Pancreas (tissue), 10 donors: ENCODE measurements around the gene CCDC88C. TPM values are rescaled to one million over a fixed set of nuclear protein-coding genes. Genes with fewer than 3 reads are reported as not detected.
A peak's percentile ranks its signal among the peaks of the same experiment; 100 is the strongest.

ENCODE experiments used
- ATAC-seq, 4 donors: fragments of 200-7000 bp; cut with Tn5 transposase; one replicate each; pipeline versions ENCODE4 v1.8.0 to v1.9.1; 2020; ENCODE audit warnings: mild to moderate bottlenecking in 4 of 4, moderate library complexity in 4 of 4
- DNase-seq, 6 donors: peaks; one replicate each; pipeline ENCODE4 v3.0.0-alpha.2; 2020
- FAIRE-seq: peaks from 2 replicates; lab custom pipeline; 2012; peaks lifted over from hg19 to GRCh38; lab: Jason Lieb, UNC
- H3K27ac ChIP-seq, 4 donors: fragments of 200-600 bp; sonication (generic); 1 replicate in 3 of 4; 2 replicates in 1 of 4; pipeline versions ENCODE4 v1.5.0 to v1.8.0; 2020
- H3K27me3 ChIP-seq, 4 donors: fragments of 200-600 bp; one replicate each; pipeline ENCODE4 v1.8.0; 2021
- H3K36me3 ChIP-seq, 3 donors: fragments of 200-600 bp; sonication (generic) in 1 of 3; one replicate each; pipeline versions ENCODE4 v1.5.0 to v1.8.0; 2020 to 2021
- H3K4me1 ChIP-seq, 3 donors: fragments of 200-600 bp; one replicate each; pipeline ENCODE4 v1.8.0; 2021
- H3K4me3 ChIP-seq, 4 donors: fragments of 200-600 bp; sonication (generic) in 2 of 4; one replicate each; pipeline versions ENCODE4 v1.5.0 to v1.8.0; 2020 to 2021
- H3K9me3 ChIP-seq, 4 donors: fragments of 200-600 bp; one replicate each; pipeline ENCODE4 v1.8.0; 2021
- WGBS, 2 donors: extraction: QIAGEN DNeasy Blood & Tissue Kit; methylation state at CpG; one replicate each; pipeline ENCODE4 v1.1.7; 2013; 5-methylcytosine and 5-hydroxymethylcytosine counted together
- intact Hi-C, 3 donors: fragments of 100-400 bp; cut with DNase I; formaldehyde crosslinking; loops; one replicate each; pipeline versions ENCODE4 v1.11.1 to v1.14.2; 2022
- polyA plus RNA-seq, 2 donors: library from polyadenylated mRNA; stranded (reverse); fragments of 200-250 nt; gene quantifications; one replicate each; pipeline ENCODE4 v1.2.3, GENCODE V29; 2013
- total RNA-seq, 6 donors: library from RNA; stranded (reverse); fragmentation: NEBNext Ultra II Directional in 4 of 6; extraction: Animal tissue kit (Norgen Biotek cat#: 25700) in 4 of 6; gene quantifications; one replicate each; pipeline versions ENCODE4 v1.2.1 to v1.2.4, GENCODE V29; 2021 to 2023
- TF ChIP-seq, protein P1 (sequence below), 4 donors: fragments of 200-600 bp; sonication (generic) in 3 of 4; IDR thresholded peaks; one replicate each; pipeline versions ENCODE4 v1.5.0 to v1.8.0; 2021; ENCODE audit warnings: antibody characterized with exemption in 4 of 4
- donor health status: healthy with polysubstance abuse.
- donor health status: DM: no; HTN: no; CAD: no; lungs with moderate emphysema.
- donor health status: DM: no; HTN: no; CAD: no.
- donor health status: control.
- donor health status: control.
- donor health status: Bipolar disorder and iron deficiency.
- donor health status: DM: yes; HTN: yes; CAD: no.
- donor health status: DM: no; HTN: no; CAD: no.
- donor health status: DM: no; HTN: no; CAD: no.
- donor health status: DM: yes; HTN: yes; CAD: no.

The CCDC88C gene
- total and polyA plus RNA-seq, 8 donors = 10.3 to 20.2 (median 14.6) TPM

- H3K4me1 ChIP-seq = peaks cover 0 to 11% (median 10%) of the 10 kb centered on the region in 3 donors
Measured at GRCh38 chr14:91350813-91351511, 66.7 kb downstream of the CCDC88C start.

GRCh38 chr14:91350483-91350812 lies 67.2 kb downstream of the CCDC88C start:
- intact Hi-C loops = no loop called here
- FAIRE-seq (no peak), DNase-seq (no peak), ATAC-seq (no peak)
- TF ChIP-seq, protein P1, sequence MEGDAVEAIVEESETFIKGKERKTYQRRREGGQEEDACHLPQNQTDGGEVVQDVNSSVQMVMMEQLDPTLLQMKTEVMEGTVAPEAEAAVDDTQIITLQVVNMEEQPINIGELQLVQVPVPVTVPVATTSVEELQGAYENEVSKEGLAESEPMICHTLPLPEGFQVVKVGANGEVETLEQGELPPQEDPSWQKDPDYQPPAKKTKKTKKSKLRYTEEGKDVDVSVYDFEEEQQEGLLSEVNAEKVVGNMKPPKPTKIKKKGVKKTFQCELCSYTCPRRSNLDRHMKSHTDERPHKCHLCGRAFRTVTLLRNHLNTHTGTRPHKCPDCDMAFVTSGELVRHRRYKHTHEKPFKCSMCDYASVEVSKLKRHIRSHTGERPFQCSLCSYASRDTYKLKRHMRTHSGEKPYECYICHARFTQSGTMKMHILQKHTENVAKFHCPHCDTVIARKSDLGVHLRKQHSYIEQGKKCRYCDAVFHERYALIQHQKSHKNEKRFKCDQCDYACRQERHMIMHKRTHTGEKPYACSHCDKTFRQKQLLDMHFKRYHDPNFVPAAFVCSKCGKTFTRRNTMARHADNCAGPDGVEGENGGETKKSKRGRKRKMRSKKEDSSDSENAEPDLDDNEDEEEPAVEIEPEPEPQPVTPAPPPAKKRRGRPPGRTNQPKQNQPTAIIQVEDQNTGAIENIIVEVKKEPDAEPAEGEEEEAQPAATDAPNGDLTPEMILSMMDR (IDR thresholded peaks at IDR 0.05) = no peak
- H3K4me3 ChIP-seq = no peak overlapping the region
- no peaks in the 10 kb centered on the region for H3K36me3 ChIP-seq
- H3K27ac ChIP-seq = no peak overlapping the region
- H3K27me3 ChIP-seq = no peaks in the 10 kb centered on the region
- WGBS, 2 donors = 86 to 90% methylated on average over 1 of the region's 1 CpG
- no peaks in the 10 kb centered on the region for H3K9me3 ChIP-seq
- peaks cover 0 to 11% (median 10%) of the 10 kb centered on the region in 3 donors for H3K4me1 ChIP-seq

More at GRCh38 chr14:91350813-91351511, 66.7 kb downstream of the CCDC88C start:
- peak in 2 of 4 donors; percentile 26 to 29 for ATAC-seq
- Histone ChIP-seq H3K9me3 (no peaks in the 10 kb centered on the region), H3K4me3 (no peak overlapping the region), H3K36me3 (no peaks in the 10 kb centered on the region), H3K27ac (no peak overlapping the region), H3K27me3 (no peaks in the 10 kb centered on the region)
- DNase-seq = no peak
- TF ChIP-seq, protein P1 (IDR thresholded peaks at IDR 0.05) = no peak
- WGBS, 2 donors = 85 to 91% methylated on average over 18 of the region's 18 CpGs
- intact Hi-C loops = no loop called here
- no peak for FAIRE-seq

GRCh38 chr14:91349481-91350074 lies 68.0 kb downstream of the CCDC88C start:
- Histone ChIP-seq H3K4me3 (no peak overlapping the region), H3K9me3 (no peaks in the 10 kb centered on the region), H3K36me3 (no peaks in the 10 kb centered on the region), H3K4me1 (peaks cover 0 to 11% (median 10%) of the 10 kb centered on the region in 3 donors), H3K27ac (no peak overlapping the region), H3K27me3 (no peaks in the 10 kb centered on the region)
- 93 to 94% methylated on average over 10 of the region's 10 CpGs for WGBS, 2 donors
- intact Hi-C loops = no loop called here
- DNase-seq (no peak), FAIRE-seq (no peak), ATAC-seq (no peak)
- TF ChIP-seq, protein P1 (IDR thresholded peaks at IDR 0.05) = no peak

DNA sequence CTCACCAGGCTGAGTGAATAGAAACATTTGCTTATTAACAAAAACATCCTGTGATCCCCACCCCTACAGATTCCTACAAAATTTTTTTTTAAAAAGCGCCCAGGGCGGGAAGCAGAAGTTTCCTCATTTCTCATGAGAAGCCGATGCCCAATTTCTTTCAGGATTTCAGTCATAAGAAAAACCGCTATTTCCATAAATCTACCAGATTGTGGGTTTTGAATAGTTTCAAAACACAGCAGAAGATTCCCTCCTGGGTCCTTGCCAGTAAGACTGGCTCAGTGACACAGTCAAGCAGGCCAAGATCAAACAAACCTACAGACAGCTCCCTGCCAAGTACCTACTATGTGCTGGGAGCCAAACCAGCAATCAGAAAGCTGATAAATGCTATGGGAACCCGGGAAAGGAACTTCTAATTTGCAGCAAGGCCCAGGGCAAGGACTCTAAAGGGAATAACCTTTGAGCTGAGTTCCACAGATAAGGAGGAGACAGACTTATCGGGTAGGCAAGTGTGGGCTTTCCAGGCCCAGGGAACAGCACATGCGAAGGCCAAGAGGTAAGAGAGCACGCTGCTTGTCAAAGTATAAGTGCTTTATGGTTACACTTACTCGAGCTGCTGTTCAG lies 68.7 kb downstream of the CCDC88C start:
- Histone ChIP-seq H3K27ac (no peak overlapping the region), H3K4me3 (no peak overlapping the region), H3K4me1 (peaks cover 0 to 11% (median 10%) of the 10 kb centered on the region in 3 donors), H3K27me3 (no peaks in the 10 kb centered on the region), H3K9me3 (no peaks in the 10 kb centered on the region), H3K36me3 (no peaks in the 10 kb centered on the region)
- 64 to 73% methylated on average over 9 of the region's 9 CpGs for WGBS, 2 donors
- ATAC-seq = peak in 1 of 4 donors; percentile 15
- DNase-seq = no peak
- intact Hi-C loops = no loop called here
- no peak for FAIRE-seq
- TF ChIP-seq, protein P1 (IDR thresholded peaks at IDR 0.05) = no peak

DNA sequence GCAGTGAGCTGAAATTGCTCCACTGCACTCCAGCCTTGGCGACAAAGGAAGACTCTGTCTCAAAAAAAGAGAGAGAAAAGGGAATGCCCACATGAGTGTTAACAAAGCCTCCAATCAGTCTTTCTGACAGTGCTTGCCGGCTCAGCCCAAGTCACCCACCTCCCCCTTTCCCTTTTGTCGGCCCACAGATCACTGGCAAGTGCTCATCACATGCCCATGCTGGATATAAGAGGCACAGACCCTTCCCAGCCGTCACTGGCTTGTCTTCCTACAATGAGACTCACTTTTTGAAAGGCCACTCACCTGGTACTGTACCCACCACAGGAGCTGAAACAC lies 70.8 kb downstream of the CCDC88C start:
- ATAC-seq = no peak
- 87% methylated on average over 4 of the region's 4 CpGs for WGBS, 2 donors
- Histone ChIP-seq H3K9me3 (no peaks in the 10 kb centered on the region), H3K4me3 (no peak overlapping the region), H3K4me1 (no peaks in the 10 kb centered on the region), H3K27ac (no peak overlapping the region), H3K27me3 (no peaks in the 10 kb centered on the region), H3K36me3 (no peaks in the 10 kb centered on the region)
- FAIRE-seq = no peak
- TF ChIP-seq, protein P1 (IDR thresholded peaks at IDR 0.05) = no peak
- intact Hi-C loops = no loop called here
- DNase-seq = no peak
